Measurements from ENCODE around the gene APH1B.
"Not testable (repeated sequence)": the region's sequence is repeated elsewhere in the genome, so short reads cannot be mapped to it uniquely, and the experiment has no call there.

APH1B gene

GRCh38 chr15:63277038-63277892 lies at the start of gene APH1B:
Gene APH1B (plus strand): TSS chr15:63277605. CDS start chr15:63277624, 19 bp downstream.
- Histone ChIP-seq H3K27me3 (ENCODE audit: control insufficient read depth in 5 of 5, insufficient read depth in 4 of 5, low read length in 5 of 5) (no peaks in the 10 kb centered on the region), H3K4me1 (ENCODE audit: control insufficient read depth in 5 of 5, insufficient read depth in 5 of 5, low read length in 5 of 5) (peaks cover 0 to 16% (median 15%) of the 10 kb centered on the region in 5 donors), H3K36me3 (ENCODE audit: control insufficient read depth in 5 of 5, insufficient read depth in 5 of 5, low read length in 5 of 5) (peaks cover 0 to 8% (median 3%) of the 10 kb centered on the region in 5 donors)

GRCh38 chr15:63227689-63228088 lies 49.7 kb upstream of the APH1B start:
- H3K4me1 ChIP-seq (ENCODE audit: control insufficient read depth in 5 of 5, insufficient read depth in 5 of 5, low read length in 5 of 5): peaks cover 0 to 17% (median 7%) of the 10 kb centered on the region in 5 donors
- H3K9ac ChIP-seq (ENCODE audit: low read length in 5 of 5): no peak overlapping the region
- no peaks in the 10 kb centered on the region for H3K27me3 ChIP-seq (ENCODE audit: control insufficient read depth in 5 of 5, insufficient read depth in 4 of 5, low read length in 5 of 5)
- H3K4me3 ChIP-seq (ENCODE audit: low read depth in 1 of 5, low read length in 5 of 5): no peak overlapping the region
- H3K27ac ChIP-seq (ENCODE audit: low read depth, low read length): no peak overlapping the region
- H3K9me3 ChIP-seq (ENCODE audit: control insufficient read depth in 5 of 5, low read length in 5 of 5): no peaks in the 10 kb centered on the region
- peaks cover 0 to 7% (median 2%) of the 10 kb centered on the region in 5 donors for H3K36me3 ChIP-seq (ENCODE audit: control insufficient read depth in 5 of 5, insufficient read depth in 5 of 5, low read length in 5 of 5)

More at GRCh38 chr15:63277038-63277892, at the start of gene APH1B:
- H3K9ac ChIP-seq (ENCODE audit: low read length in 5 of 5): peak within 1 kb of the TSS; percentile 38 to 94 (median 88)
- H3K9me3 ChIP-seq (ENCODE audit: control insufficient read depth in 5 of 5, low read length in 5 of 5): no peaks in the 10 kb centered on the region
- H3K27ac ChIP-seq (ENCODE audit: low read depth, low read length): peak within 1 kb of the TSS; percentile 62
- peak within 1 kb of the TSS; percentile 83 to 89 (median 83) for H3K4me3 ChIP-seq (ENCODE audit: low read depth in 1 of 5, low read length in 5 of 5)

- H3K9ac ChIP-seq (ENCODE audit: low read length in 5 of 5): no peak overlapping the region
- no peaks in the 10 kb centered on the region for H3K27me3 ChIP-seq (ENCODE audit: control insufficient read depth in 5 of 5, insufficient read depth in 4 of 5, low read length in 5 of 5)
- no peak overlapping the region for H3K4me3 ChIP-seq (ENCODE audit: low read depth in 1 of 5, low read length in 5 of 5)
- no peaks in the 10 kb centered on the region for H3K9me3 ChIP-seq (ENCODE audit: control insufficient read depth in 5 of 5, low read length in 5 of 5)
- no peak overlapping the region for H3K27ac ChIP-seq (ENCODE audit: low read depth, low read length)
- H3K36me3 ChIP-seq (ENCODE audit: control insufficient read depth in 5 of 5, insufficient read depth in 5 of 5, low read length in 5 of 5): no peaks in the 10 kb centered on the region
- H3K4me1 ChIP-seq (ENCODE audit: control insufficient read depth in 5 of 5, insufficient read depth in 5 of 5, low read length in 5 of 5): peaks cover 8 to 37% (median 28%) of the 10 kb centered on the region in 5 donors
These were observed 46.2 kb upstream of the APH1B start for GRCh38 chr15:63231206-63231605.

- Histone ChIP-seq H3K36me3 (ENCODE audit: control insufficient read depth in 5 of 5, insufficient read depth in 5 of 5, low read length in 5 of 5) (no peaks in the 10 kb centered on the region), H3K9me3 (ENCODE audit: control insufficient read depth in 5 of 5, low read length in 5 of 5) (no peaks in the 10 kb centered on the region), H3K4me1 (ENCODE audit: control insufficient read depth in 5 of 5, insufficient read depth in 5 of 5, low read length in 5 of 5) (peaks cover 8 to 32% (median 28%) of the 10 kb centered on the region in 5 donors), H3K4me3 (ENCODE audit: low read depth in 1 of 5, low read length in 5 of 5) (no peak overlapping the region), H3K27me3 (ENCODE audit: control insufficient read depth in 5 of 5, insufficient read depth in 4 of 5, low read length in 5 of 5) (no peaks in the 10 kb centered on the region), H3K9ac (ENCODE audit: low read length in 5 of 5) (no peak overlapping the region), H3K27ac (ENCODE audit: low read depth, low read length) (peak overlapping the region; percentile 29)
These were observed 45.7 kb upstream of the APH1B start for GRCh38 chr15:63231706-63232105.

- Histone ChIP-seq H3K4me1 (ENCODE audit: control insufficient read depth in 5 of 5, insufficient read depth in 5 of 5, low read length in 5 of 5) (peaks cover 8 to 31% (median 26%) of the 10 kb centered on the region in 5 donors), H3K27me3 (ENCODE audit: control insufficient read depth in 5 of 5, insufficient read depth in 4 of 5, low read length in 5 of 5) (no peaks in the 10 kb centered on the region), H3K9me3 (ENCODE audit: control insufficient read depth in 5 of 5, low read length in 5 of 5) (no peaks in the 10 kb centered on the region), H3K27ac (ENCODE audit: low read depth, low read length) (peak overlapping the region; percentile 29), H3K36me3 (ENCODE audit: control insufficient read depth in 5 of 5, insufficient read depth in 5 of 5, low read length in 5 of 5) (no peaks in the 10 kb centered on the region), H3K4me3 (ENCODE audit: low read depth in 1 of 5, low read length in 5 of 5) (no peak overlapping the region), H3K9ac (ENCODE audit: low read length in 5 of 5) (no peak overlapping the region)
These were observed 45.0 kb upstream of the APH1B start for GRCh38 chr15:63232405-63232804.

- H3K4me1 ChIP-seq (ENCODE audit: control insufficient read depth in 5 of 5, insufficient read depth in 5 of 5, low read length in 5 of 5): peaks cover 8 to 31% (median 26%) of the 10 kb centered on the region in 5 donors
- no peaks in the 10 kb centered on the region for H3K36me3 ChIP-seq (ENCODE audit: control insufficient read depth in 5 of 5, insufficient read depth in 5 of 5, low read length in 5 of 5)
- H3K9me3 ChIP-seq (ENCODE audit: control insufficient read depth in 5 of 5, low read length in 5 of 5): no peaks in the 10 kb centered on the region
- no peaks in the 10 kb centered on the region for H3K27me3 ChIP-seq (ENCODE audit: control insufficient read depth in 5 of 5, insufficient read depth in 4 of 5, low read length in 5 of 5)
- peak overlapping the region; percentile 91 for H3K27ac ChIP-seq (ENCODE audit: low read depth, low read length)
- H3K9ac ChIP-seq (ENCODE audit: low read length in 5 of 5): no peak overlapping the region
- no peak overlapping the region for H3K4me3 ChIP-seq (ENCODE audit: low read depth in 1 of 5, low read length in 5 of 5)
These were observed 44.5 kb upstream of the APH1B start for GRCh38 chr15:63232943-63233342.

- Histone ChIP-seq H3K4me1 (ENCODE audit: control insufficient read depth in 5 of 5, insufficient read depth in 5 of 5, low read length in 5 of 5) (peaks cover 8 to 39% (median 28%) of the 10 kb centered on the region in 5 donors), H3K4me3 (ENCODE audit: low read depth in 1 of 5, low read length in 5 of 5) (peak overlapping the region in 4 of 5 donors; percentile 2 to 35 (median 24)), H3K36me3 (ENCODE audit: control insufficient read depth in 5 of 5, insufficient read depth in 5 of 5, low read length in 5 of 5) (no peaks in the 10 kb centered on the region), H3K27me3 (ENCODE audit: control insufficient read depth in 5 of 5, insufficient read depth in 4 of 5, low read length in 5 of 5) (no peaks in the 10 kb centered on the region), H3K9me3 (ENCODE audit: control insufficient read depth in 5 of 5, low read length in 5 of 5) (no peaks in the 10 kb centered on the region), H3K9ac (ENCODE audit: low read length in 5 of 5) (peak overlapping the region in 3 of 5 donors; percentile 5 to 64 (median 54)), H3K27ac (ENCODE audit: low read depth, low read length) (peak overlapping the region; percentile 91)
These were observed 43.6 kb upstream of the APH1B start for GRCh38 chr15:63233667-63234423.

GRCh38 chr15:63234451-63234870 lies 42.9 kb upstream of the APH1B start:
- H3K27ac ChIP-seq (ENCODE audit: low read depth, low read length): peak overlapping the region; percentile 91
- H3K9me3 ChIP-seq (ENCODE audit: control insufficient read depth in 5 of 5, low read length in 5 of 5): no peaks in the 10 kb centered on the region
- no peaks in the 10 kb centered on the region for H3K36me3 ChIP-seq (ENCODE audit: control insufficient read depth in 5 of 5, insufficient read depth in 5 of 5, low read length in 5 of 5)
- H3K27me3 ChIP-seq (ENCODE audit: control insufficient read depth in 5 of 5, insufficient read depth in 4 of 5, low read length in 5 of 5): no peaks in the 10 kb centered on the region
- peaks cover 9 to 44% (median 28%) of the 10 kb centered on the region in 5 donors for H3K4me1 ChIP-seq (ENCODE audit: control insufficient read depth in 5 of 5, insufficient read depth in 5 of 5, low read length in 5 of 5)
- peak overlapping the region in 4 of 5 donors; percentile 2 to 35 (median 14) for H3K4me3 ChIP-seq (ENCODE audit: low read depth in 1 of 5, low read length in 5 of 5)
- H3K9ac ChIP-seq (ENCODE audit: low read length in 5 of 5): peak overlapping the region in 2 of 5 donors; percentile 12 to 64

GRCh38 chr15:63236272-63236671 lies 41.1 kb upstream of the APH1B start:
- H3K36me3 ChIP-seq (ENCODE audit: control insufficient read depth in 5 of 5, insufficient read depth in 5 of 5, low read length in 5 of 5): no peaks in the 10 kb centered on the region
- H3K9me3 ChIP-seq (ENCODE audit: control insufficient read depth in 5 of 5, low read length in 5 of 5): no peaks in the 10 kb centered on the region
- no peak overlapping the region for H3K27ac ChIP-seq (ENCODE audit: low read depth, low read length)
- H3K4me3 ChIP-seq (ENCODE audit: low read depth in 1 of 5, low read length in 5 of 5): no peak overlapping the region
- H3K9ac ChIP-seq (ENCODE audit: low read length in 5 of 5): no peak overlapping the region
- no peaks in the 10 kb centered on the region for H3K27me3 ChIP-seq (ENCODE audit: control insufficient read depth in 5 of 5, insufficient read depth in 4 of 5, low read length in 5 of 5)
- H3K4me1 ChIP-seq (ENCODE audit: control insufficient read depth in 5 of 5, insufficient read depth in 5 of 5, low read length in 5 of 5): peaks cover 9 to 47% (median 33%) of the 10 kb centered on the region in 5 donors

- H3K9ac ChIP-seq (ENCODE audit: low read length in 5 of 5); H3K4me3 ChIP-seq (ENCODE audit: low read depth in 1 of 5, low read length in 5 of 5); H3K36me3 ChIP-seq (ENCODE audit: control insufficient read depth in 5 of 5, insufficient read depth in 5 of 5, low read length in 5 of 5); H3K27ac ChIP-seq (ENCODE audit: low read depth, low read length); H3K9me3 ChIP-seq (ENCODE audit: control insufficient read depth in 5 of 5, low read length in 5 of 5); H3K27me3 ChIP-seq (ENCODE audit: control insufficient read depth in 5 of 5, insufficient read depth in 4 of 5, low read length in 5 of 5): not testable (repeated sequence)
- peaks cover 9 to 40% (median 26%) of the 10 kb centered on the region in 5 donors for H3K4me1 ChIP-seq (ENCODE audit: control insufficient read depth in 5 of 5, insufficient read depth in 5 of 5, low read length in 5 of 5)
These were observed 40.3 kb upstream of the APH1B start for GRCh38 chr15:63237086-63237485.
